Measurements from ENCODE around the gene SLC37A1.

- no peak for TF ChIP-seq CTCF (conservative IDR thresholded peaks at IDR 0.05; ENCODE audit: low read depth, low read length)
- TF ChIP-seq EZH2 (IDR thresholded peaks at IDR 0.05; ENCODE audit: low read length, unreplicated experiment) = no peak
These were observed 13.4 kb upstream of the SLC37A1 start for GRCh38 chr21:42500225-42500624.
